ENCODE data around the gene SMIM10L2A.

DNA sequence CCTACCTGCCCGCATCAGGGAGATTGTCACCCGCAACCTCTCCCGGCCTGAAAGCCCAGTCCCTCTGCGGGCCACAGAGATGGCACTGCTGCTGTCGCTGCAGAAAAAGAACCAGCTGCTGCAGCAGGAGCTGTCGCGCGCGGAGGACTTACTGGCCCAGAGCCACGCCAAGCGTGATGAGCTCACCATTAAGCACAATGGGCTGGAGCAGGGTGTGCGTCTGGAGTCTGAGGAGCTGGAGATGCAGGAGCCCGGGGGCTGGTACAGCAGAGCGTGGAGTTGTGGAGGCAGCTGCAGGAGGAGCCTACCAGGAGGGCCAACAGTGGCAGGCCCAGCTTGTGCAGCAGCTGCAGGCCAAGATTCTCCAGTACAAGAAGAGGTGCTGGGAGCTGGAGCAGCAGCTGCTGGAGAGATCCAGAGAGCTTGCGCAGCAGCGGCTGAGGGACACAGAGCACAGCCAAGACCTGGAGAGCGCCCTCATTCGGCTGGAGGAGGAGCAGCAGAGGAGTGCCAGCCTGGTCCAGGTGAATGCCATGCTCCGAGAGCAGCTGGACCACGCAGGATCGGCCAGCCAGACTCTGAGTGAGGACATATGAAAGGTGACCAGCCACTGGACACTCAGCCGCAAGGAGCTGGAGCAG, 11.3 kb downstream of the SMIM10L2A start:
- TF ChIP-seq POLR2AphosphoS5 (IDR thresholded peaks at IDR 0.05; ENCODE audit: low read depth, low read length) (no peak), POLR2A (IDR thresholded peaks at IDR 0.05; ENCODE audit: low read depth, low read length) (no peak)
